Liver (tissue), 9 donors: ENCODE results near the gene NCOA3. TPM values are rescaled to one million over a fixed set of nuclear protein-coding genes. Genes with fewer than 3 reads are reported as not detected.

Experiments
- DNase-seq: peaks from one replicate; pipeline ENCODE4 v3.0.0-alpha.2; 2017; ENCODE audit warnings: low spot score
- H3K27ac ChIP-seq, 2 donors: one replicate each; pipeline ENCODE4 v1.7.0; 2013; ENCODE audit warnings: inconsistent platforms in 2 of 2, low read length in 2 of 2, control low read depth in 1 of 2, low read depth in 1 of 2, mild to moderate bottlenecking in 1 of 2
- H3K27me3 ChIP-seq, 4 donors: one replicate each; pipeline versions ENCODE4 v1.6.1 to v1.7.0; 2013; ENCODE audit warnings: low read length in 3 of 4, inconsistent platforms in 1 of 4, mild to moderate bottlenecking in 1 of 4, moderate library complexity in 1 of 4; ENCODE audit not compliant: control insufficient read depth in 4 of 4, insufficient read depth in 4 of 4
- H3K36me3 ChIP-seq, 4 donors: one replicate each; pipeline versions ENCODE4 v1.6.1 to v1.7.0; 2013; ENCODE audit warnings: low read length in 3 of 4, mild to moderate bottlenecking in 3 of 4, low read depth in 1 of 4, moderate library complexity in 1 of 4; ENCODE audit not compliant: control insufficient read depth in 4 of 4, insufficient read depth in 3 of 4
- H3K4me1 ChIP-seq, 4 donors: one replicate each; pipeline versions ENCODE4 v1.6.1 to v1.7.0; 2013; ENCODE audit warnings: low read length in 3 of 4, mild to moderate bottlenecking in 3 of 4, moderate library complexity in 1 of 4; ENCODE audit not compliant: control insufficient read depth in 4 of 4, insufficient read depth in 4 of 4
- H3K4me3 ChIP-seq, 3 donors: one replicate each; pipeline versions ENCODE4 v1.6.1 to v1.7.0; 2013; ENCODE audit warnings: low read length in 3 of 3, control low read depth in 1 of 3, low read depth in 1 of 3, mild to moderate bottlenecking in 1 of 3
- H3K9ac ChIP-seq, 2 donors: one replicate each; pipeline ENCODE4 v1.7.0; 2013; ENCODE audit warnings: low read length in 2 of 2, mild to moderate bottlenecking in 2 of 2, moderate library complexity in 2 of 2, control low read depth in 1 of 2, low read depth in 1 of 2
- H3K9me3 ChIP-seq, 4 donors: one replicate each; pipeline versions ENCODE4 v1.6.1 to v1.7.0; 2013; ENCODE audit warnings: low read length in 3 of 4; ENCODE audit not compliant: control insufficient read depth in 4 of 4
- EGR1 ChIP-seq, 2 donors: IDR thresholded peaks; 2 replicates each; pipeline ENCODE4 v1.6.1; 2016 to 2018; ENCODE audit warnings: antibody characterized with exemption in 2 of 2, low read depth in 2 of 2
- FOXA1 ChIP-seq: IDR thresholded peaks from 2 replicates; pipeline ENCODE4 v1.6.1; 2016; ENCODE audit warnings: antibody characterized with exemption
- FOXA2 ChIP-seq: IDR thresholded peaks from 2 replicates; pipeline ENCODE4 v1.6.1; 2016; ENCODE audit warnings: antibody characterized with exemption
- GABPA ChIP-seq, 2 donors: IDR thresholded peaks in 1 of 2; conservative IDR thresholded peaks in 1 of 2; 2 replicates each; pipeline ENCODE4 v1.6.1; 2016; ENCODE audit warnings: antibody characterized with exemption in 2 of 2, mild to moderate bottlenecking in 1 of 2, moderate library complexity in 1 of 2
- HNF4A ChIP-seq, 2 donors: conservative IDR thresholded peaks; 2 replicates each; pipeline ENCODE4 v1.6.1; 2016; ENCODE audit warnings: antibody characterized with exemption in 2 of 2, mild to moderate bottlenecking in 2 of 2
- HNF4G ChIP-seq: IDR thresholded peaks from 2 replicates; pipeline ENCODE4 v1.6.1; 2016; ENCODE audit warnings: antibody characterized with exemption
- JUND ChIP-seq, 2 donors: IDR thresholded peaks; 2 replicates each; pipeline ENCODE4 v1.6.1; 2016; ENCODE audit warnings: antibody characterized with exemption in 2 of 2
- NR2F2 ChIP-seq: IDR thresholded peaks from 2 replicates; pipeline ENCODE4 v1.6.1; 2016; ENCODE audit warnings: antibody characterized with exemption
- RAD21 ChIP-seq, 2 donors: IDR thresholded peaks; 2 replicates each; pipeline ENCODE4 v1.6.1; 2016; ENCODE audit warnings: antibody characterized with exemption in 2 of 2, mild to moderate bottlenecking in 2 of 2
- RXRA ChIP-seq, 2 donors: IDR thresholded peaks; 2 replicates each; pipeline ENCODE4 v1.6.1; 2017 to 2018; ENCODE audit warnings: antibody characterized with exemption in 2 of 2, mild to moderate bottlenecking in 1 of 2
- SP1 ChIP-seq: IDR thresholded peaks from 2 replicates; pipeline ENCODE4 v1.6.1; 2018; ENCODE audit warnings: antibody characterized with exemption, mild to moderate bottlenecking
- TAF1 ChIP-seq: conservative IDR thresholded peaks from 2 replicates; pipeline ENCODE4 v1.6.1; 2016; ENCODE audit warnings: antibody characterized with exemption, mild to moderate bottlenecking
- YY1 ChIP-seq: IDR thresholded peaks from 2 replicates; pipeline ENCODE4 v1.6.1; 2016; ENCODE audit warnings: antibody characterized with exemption, mild to moderate bottlenecking
- WGBS: extraction: QIAGEN DNeasy Blood & Tissue Kit; methylation state at CpG from one replicate; pipeline ENCODE4 v1.1.7; 2013; 5-methylcytosine and 5-hydroxymethylcytosine counted together
- polyA plus RNA-seq, 2 donors: library from polyadenylated mRNA; stranded (reverse) in 1 of 2; unstranded in 1 of 2; fragments of 200-250 nt in 1 of 2; fragments of >200 nt in 1 of 2; fragmentation: Nextera tagmentation in 1 of 2; extraction: Ambion mirVana in 1 of 2; gene quantifications; one replicate each; pipeline versions ENCODE4 v1.2.1 to v1.2.3, GENCODE V29; 2013 to 2015
- total RNA-seq, 2 donors: library from RNA; depleted of rRNA; stranded (reverse); fragments of >200 nt; gene quantifications; one replicate each; pipeline ENCODE4 v1.2.3, GENCODE V29; 2014
- TF ChIP-seq, protein P1 (sequence below): IDR thresholded peaks from 2 replicates; pipeline ENCODE4 v1.6.1; 2016; ENCODE audit warnings: antibody characterized with exemption
- TF ChIP-seq, protein P2 (sequence below): fragments of 150-350 bp; IDR thresholded peaks from 2 replicates; pipeline ENCODE4 v1.5.1; 2017; ENCODE audit warnings: improper control_type of control experiment, low read depth, low read length; ENCODE audit not compliant: missing input control
- TF ChIP-seq, protein P3 (sequence below): IDR thresholded peaks from 2 replicates; pipeline ENCODE4 v1.6.1; 2016; ENCODE audit warnings: antibody characterized with exemption
- TF ChIP-seq, protein P4 (sequence below): IDR thresholded peaks from 2 replicates; pipeline ENCODE4 v1.6.1; 2016; ENCODE audit warnings: antibody characterized with exemption, mild to moderate bottlenecking
- TF ChIP-seq, protein P5 (sequence below): IDR thresholded peaks from 2 replicates; pipeline ENCODE4 v1.6.1; 2016; ENCODE audit warnings: antibody characterized with exemption
- donor health status: healthy.
- donor health status: healthy.
- donor health status: healthy.
- donor health status: healthy.
- donor health status: healthy.

The NCOA3 gene
- total and polyA plus RNA-seq, 4 donors = 3.8 to 18.2 (median 8.9) TPM

DNA sequence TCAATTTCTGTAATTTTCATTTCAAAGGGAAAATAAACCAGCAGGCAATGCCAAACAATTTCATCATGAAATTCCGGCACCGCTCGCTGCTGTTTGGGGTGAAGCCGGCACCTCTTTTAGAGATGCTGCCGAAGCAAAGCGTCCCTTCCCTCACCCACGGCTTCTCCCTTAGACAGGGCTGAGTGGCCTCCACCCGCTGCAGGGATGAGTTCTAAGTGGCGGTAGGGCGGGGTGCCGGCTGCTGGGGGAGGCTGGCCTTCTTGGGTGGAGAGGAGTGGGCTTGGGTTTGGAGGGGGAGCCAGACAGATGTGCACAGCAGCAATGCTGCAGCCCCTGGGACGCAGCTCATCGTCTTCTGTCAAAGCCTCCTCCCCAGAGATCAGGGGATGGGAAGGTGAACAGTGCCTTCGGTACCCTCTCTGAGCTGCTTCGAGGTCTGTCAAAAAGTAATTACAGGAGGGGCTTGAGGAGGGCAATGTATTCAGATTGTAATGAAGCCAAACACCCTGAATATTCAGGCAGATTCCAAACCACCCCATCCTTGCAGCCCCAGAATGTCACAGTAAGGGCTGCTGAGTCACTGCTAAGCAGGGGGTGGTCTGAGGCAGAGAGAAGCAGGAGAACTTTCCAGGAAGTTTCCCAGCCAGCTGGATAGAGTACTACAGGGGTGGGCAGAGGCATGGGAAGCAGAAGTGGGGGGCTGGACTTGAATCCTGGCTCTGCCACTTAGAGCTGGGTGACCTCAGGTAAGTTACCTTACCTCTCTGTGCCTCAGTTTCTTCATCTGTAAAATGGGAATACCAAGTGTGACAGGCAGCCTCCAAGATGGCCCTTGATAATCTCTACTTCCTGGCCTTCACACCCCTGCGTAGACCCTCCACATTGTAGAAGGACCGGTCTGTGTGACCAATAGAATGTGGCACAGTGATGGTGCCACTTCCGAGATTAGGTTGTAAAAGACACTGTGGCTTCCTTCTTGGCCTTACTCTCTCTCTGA lies 187.0 kb downstream of the NCOA3 start:
- no peaks in the 10 kb centered on the region for H3K27me3 ChIP-seq
- no peak for TF ChIP-seq EGR1 (IDR thresholded peaks at IDR 0.05; ENCODE audit: low read depth in 2 of 2)
- TF ChIP-seq GABPA (IDR thresholded peaks at IDR 0.05 in 1 of 2, conservative IDR thresholded peaks at IDR 0.05 in 1 of 2) = no peak
- TF ChIP-seq, protein P1, sequence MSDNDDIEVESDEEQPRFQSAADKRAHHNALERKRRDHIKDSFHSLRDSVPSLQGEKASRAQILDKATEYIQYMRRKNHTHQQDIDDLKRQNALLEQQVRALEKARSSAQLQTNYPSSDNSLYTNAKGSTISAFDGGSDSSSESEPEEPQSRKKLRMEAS = no peak
- TF ChIP-seq SP1 = no peak
- no peak for TF ChIP-seq FOXA1
- no peak for TF ChIP-seq TAF1
- no peak for TF ChIP-seq FOXA2
- TF ChIP-seq JUND (IDR thresholded peaks at IDR 0.05) = no peak
- TF ChIP-seq, protein P2, sequence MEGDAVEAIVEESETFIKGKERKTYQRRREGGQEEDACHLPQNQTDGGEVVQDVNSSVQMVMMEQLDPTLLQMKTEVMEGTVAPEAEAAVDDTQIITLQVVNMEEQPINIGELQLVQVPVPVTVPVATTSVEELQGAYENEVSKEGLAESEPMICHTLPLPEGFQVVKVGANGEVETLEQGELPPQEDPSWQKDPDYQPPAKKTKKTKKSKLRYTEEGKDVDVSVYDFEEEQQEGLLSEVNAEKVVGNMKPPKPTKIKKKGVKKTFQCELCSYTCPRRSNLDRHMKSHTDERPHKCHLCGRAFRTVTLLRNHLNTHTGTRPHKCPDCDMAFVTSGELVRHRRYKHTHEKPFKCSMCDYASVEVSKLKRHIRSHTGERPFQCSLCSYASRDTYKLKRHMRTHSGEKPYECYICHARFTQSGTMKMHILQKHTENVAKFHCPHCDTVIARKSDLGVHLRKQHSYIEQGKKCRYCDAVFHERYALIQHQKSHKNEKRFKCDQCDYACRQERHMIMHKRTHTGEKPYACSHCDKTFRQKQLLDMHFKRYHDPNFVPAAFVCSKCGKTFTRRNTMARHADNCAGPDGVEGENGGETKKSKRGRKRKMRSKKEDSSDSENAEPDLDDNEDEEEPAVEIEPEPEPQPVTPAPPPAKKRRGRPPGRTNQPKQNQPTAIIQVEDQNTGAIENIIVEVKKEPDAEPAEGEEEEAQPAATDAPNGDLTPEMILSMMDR = no peak
- TF ChIP-seq, protein P3, sequence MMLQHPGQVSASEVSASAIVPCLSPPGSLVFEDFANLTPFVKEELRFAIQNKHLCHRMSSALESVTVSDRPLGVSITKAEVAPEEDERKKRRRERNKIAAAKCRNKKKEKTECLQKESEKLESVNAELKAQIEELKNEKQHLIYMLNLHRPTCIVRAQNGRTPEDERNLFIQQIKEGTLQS = no peak
- TF ChIP-seq, protein P4, sequence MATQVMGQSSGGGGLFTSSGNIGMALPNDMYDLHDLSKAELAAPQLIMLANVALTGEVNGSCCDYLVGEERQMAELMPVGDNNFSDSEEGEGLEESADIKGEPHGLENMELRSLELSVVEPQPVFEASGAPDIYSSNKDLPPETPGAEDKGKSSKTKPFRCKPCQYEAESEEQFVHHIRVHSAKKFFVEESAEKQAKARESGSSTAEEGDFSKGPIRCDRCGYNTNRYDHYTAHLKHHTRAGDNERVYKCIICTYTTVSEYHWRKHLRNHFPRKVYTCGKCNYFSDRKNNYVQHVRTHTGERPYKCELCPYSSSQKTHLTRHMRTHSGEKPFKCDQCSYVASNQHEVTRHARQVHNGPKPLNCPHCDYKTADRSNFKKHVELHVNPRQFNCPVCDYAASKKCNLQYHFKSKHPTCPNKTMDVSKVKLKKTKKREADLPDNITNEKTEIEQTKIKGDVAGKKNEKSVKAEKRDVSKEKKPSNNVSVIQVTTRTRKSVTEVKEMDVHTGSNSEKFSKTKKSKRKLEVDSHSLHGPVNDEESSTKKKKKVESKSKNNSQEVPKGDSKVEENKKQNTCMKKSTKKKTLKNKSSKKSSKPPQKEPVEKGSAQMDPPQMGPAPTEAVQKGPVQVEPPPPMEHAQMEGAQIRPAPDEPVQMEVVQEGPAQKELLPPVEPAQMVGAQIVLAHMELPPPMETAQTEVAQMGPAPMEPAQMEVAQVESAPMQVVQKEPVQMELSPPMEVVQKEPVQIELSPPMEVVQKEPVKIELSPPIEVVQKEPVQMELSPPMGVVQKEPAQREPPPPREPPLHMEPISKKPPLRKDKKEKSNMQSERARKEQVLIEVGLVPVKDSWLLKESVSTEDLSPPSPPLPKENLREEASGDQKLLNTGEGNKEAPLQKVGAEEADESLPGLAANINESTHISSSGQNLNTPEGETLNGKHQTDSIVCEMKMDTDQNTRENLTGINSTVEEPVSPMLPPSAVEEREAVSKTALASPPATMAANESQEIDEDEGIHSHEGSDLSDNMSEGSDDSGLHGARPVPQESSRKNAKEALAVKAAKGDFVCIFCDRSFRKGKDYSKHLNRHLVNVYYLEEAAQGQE = no peak
- no peak for TF ChIP-seq RAD21 (IDR thresholded peaks at IDR 0.05)
- TF ChIP-seq HNF4G = no peak
- TF ChIP-seq RXRA (IDR thresholded peaks at IDR 0.05) = no peak
- no peak for TF ChIP-seq HNF4A (conservative IDR thresholded peaks at IDR 0.05)
- TF ChIP-seq YY1 = no peak
- TF ChIP-seq NR2F2 = no peak
- TF ChIP-seq, protein P5, sequence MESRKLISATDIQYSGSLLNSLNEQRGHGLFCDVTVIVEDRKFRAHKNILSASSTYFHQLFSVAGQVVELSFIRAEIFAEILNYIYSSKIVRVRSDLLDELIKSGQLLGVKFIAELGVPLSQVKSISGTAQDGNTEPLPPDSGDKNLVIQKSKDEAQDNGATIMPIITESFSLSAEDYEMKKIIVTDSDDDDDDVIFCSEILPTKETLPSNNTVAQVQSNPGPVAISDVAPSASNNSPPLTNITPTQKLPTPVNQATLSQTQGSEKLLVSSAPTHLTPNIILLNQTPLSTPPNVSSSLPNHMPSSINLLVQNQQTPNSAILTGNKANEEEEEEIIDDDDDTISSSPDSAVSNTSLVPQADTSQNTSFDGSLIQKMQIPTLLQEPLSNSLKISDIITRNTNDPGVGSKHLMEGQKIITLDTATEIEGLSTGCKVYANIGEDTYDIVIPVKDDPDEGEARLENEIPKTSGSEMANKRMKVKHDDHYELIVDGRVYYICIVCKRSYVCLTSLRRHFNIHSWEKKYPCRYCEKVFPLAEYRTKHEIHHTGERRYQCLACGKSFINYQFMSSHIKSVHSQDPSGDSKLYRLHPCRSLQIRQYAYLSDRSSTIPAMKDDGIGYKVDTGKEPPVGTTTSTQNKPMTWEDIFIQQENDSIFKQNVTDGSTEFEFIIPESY = no peak
- H3K4me3 ChIP-seq = no peak overlapping the region
- peaks cover 0 to 10% (median 0%) of the 10 kb centered on the region in 4 donors for H3K9me3 ChIP-seq
- DNase-seq = no peak
- no peak overlapping the region for H3K9ac ChIP-seq
- H3K4me1 ChIP-seq = peaks cover 0 to 6% (median 2%) of the 10 kb centered on the region in 4 donors
- H3K36me3 ChIP-seq = no peaks in the 10 kb centered on the region
- H3K27ac ChIP-seq = no peak overlapping the region
- WGBS = 88% methylated on average over 18 of the region's 18 CpGs
